K562 (cell line): ENCODE measurements around the gene CPT1C. TPM values are rescaled to one million over a fixed set of nuclear protein-coding genes. Genes with fewer than 3 reads are reported as not detected.

ENCODE experiments used
- ATAC-seq: fragments of 200-7000 bp; cut with Tn5 transposase; 3 replicates; pipeline ENCODE4 v1.9.1; 2020; ENCODE audit warnings: moderate library complexity
- BruUV-seq: library from RNA; stranded (reverse); fragments of 400-500 nt; replicated peaks from 2 replicates; lab custom pipeline; 2021; lab: Mats Ljungman, UMichigan
- CTCF ChIA-PET: fragments of 300-600 bp; formaldehyde crosslinking; extraction: SDS; loops from one replicate; lab custom pipeline; 2021; ENCODE audit warnings: low intra/inter-chr PET ratio; lab: Yijun Ruan, JAX
- POLR2A ChIA-PET: fragments of 300-600, 350-650 bp; sonication (Branson Sonifier 250); formaldehyde crosslinking; extraction: SDS; loops from one replicate; lab custom pipeline; 2021; ENCODE audit warnings: antibody characterized with exemption, inconsistent platforms; lab: Yijun Ruan, JAX
- DNase-seq, 4 experiments: peaks; one replicate each; pipeline versions ENCODE4 v3.0.0 to v3.0.0-alpha.2; 2011 to 2018; ENCODE audit warnings: low spot score in 3 of 4, mixed read lengths in 3 of 4; ENCODE audit errors: extremely low read depth in 1 of 4
- FAIRE-seq: peaks from 2 replicates; lab custom pipeline; 2011; peaks lifted over from hg19 to GRCh38; lab: Jason Lieb, UNC
- H2AFZ ChIP-seq: 2 replicates; pipeline ENCODE4 v1.6.0; 2011; ENCODE audit warnings: low read depth, low read length, control low read depth, inconsistent platforms
- H3K27ac ChIP-seq: fragments of 200-600 bp; 3 replicates; pipeline ENCODE4 v1.8.0; 2011; ENCODE audit warnings: low read depth, mild to moderate bottlenecking, control low read depth, inconsistent platforms, low read length, moderate library complexity, mixed read lengths; ENCODE audit errors: extremely low read depth
- H3K27me3 ChIP-seq, 2 experiments: fragments of 300-600 bp in 1 of 2; 2 replicates in 1 of 2; 3 replicates in 1 of 2; pipeline versions ENCODE4 v1.6.0 to v1.8.0; 2011; ENCODE audit warnings: inconsistent platforms in 2 of 2, low read length in 2 of 2, mild to moderate bottlenecking in 1 of 2, mixed read lengths in 1 of 2, moderate library complexity in 1 of 2; ENCODE audit not compliant: control insufficient read depth in 2 of 2, insufficient read depth in 2 of 2
- H3K36me3 ChIP-seq: fragments of 300-600 bp; 3 replicates; pipeline ENCODE4 v1.8.0; 2011; ENCODE audit warnings: mild to moderate bottlenecking, low read length, inconsistent platforms; ENCODE audit not compliant: control insufficient read depth, insufficient read depth
- H3K4me1 ChIP-seq, 2 experiments: fragments of 200-600 bp in 1 of 2; replicated peaks in 1 of 2; 2 replicates in 1 of 2; 3 replicates in 1 of 2; pipeline versions ENCODE4 v1.5.1 to v1.8.0; 2011; ENCODE audit warnings: inconsistent platforms in 2 of 2, low read length in 2 of 2, mild to moderate bottlenecking in 1 of 2, mixed read lengths in 1 of 2, moderate library complexity in 1 of 2; ENCODE audit not compliant: control insufficient read depth in 2 of 2, insufficient read depth in 2 of 2
- H3K4me2 ChIP-seq: 2 replicates; pipeline ENCODE4 v1.6.1; 2011; ENCODE audit warnings: low read length, control low read depth, inconsistent platforms, mixed read lengths; ENCODE audit not compliant: insufficient read depth
- H3K4me3 ChIP-seq: fragments of 200-600 bp; sonication (generic), shearing (Covaris generic); 2 replicates; pipeline ENCODE4 v1.5.1; 2016; ENCODE audit warnings: control low read depth, inconsistent platforms
- H3K79me2 ChIP-seq: fragments of 200-600 bp; 3 replicates; pipeline ENCODE4 v1.8.0; 2011; ENCODE audit warnings: low read length, inconsistent platforms; ENCODE audit not compliant: control insufficient read depth, insufficient read depth
- H3K9ac ChIP-seq, 2 experiments: 2 replicates each; pipeline versions ENCODE4 v1.6.0 to v1.6.1; 2011; ENCODE audit warnings: low read depth in 2 of 2, low read length in 2 of 2, control low read depth in 1 of 2, inconsistent platforms in 1 of 2, mild to moderate bottlenecking in 1 of 2, mixed read lengths in 1 of 2; ENCODE audit not compliant: insufficient read depth in 1 of 2
- H3K9me1 ChIP-seq: one replicate; pipeline ENCODE4 v1.6.0; 2011; ENCODE audit warnings: inconsistent platforms, mild to moderate bottlenecking, low read length, moderate library complexity; ENCODE audit not compliant: control insufficient read depth, insufficient read depth
- H3K9me3 ChIP-seq: replicated peaks from 2 replicates; pipeline ENCODE4 v1.5.1; 2011; ENCODE audit warnings: low read depth, low read length, inconsistent platforms; ENCODE audit not compliant: control insufficient read depth, insufficient read depth
- H4K20me1 ChIP-seq: replicated peaks from 2 replicates; pipeline ENCODE4 v1.6.1; 2011; ENCODE audit warnings: low read length, inconsistent platforms, mixed read lengths; ENCODE audit not compliant: control insufficient read depth, insufficient read depth
- E2F4 ChIP-seq: sonication (generic); formaldehyde crosslinking; IDR thresholded peaks from 2 replicates; pipeline ENCODE4 v1.8.0; 2022; ENCODE audit warnings: mild to moderate bottlenecking, low read depth, missing genetic modification reagents
- HLTF ChIP-seq: fragments of 450-650 bp; IDR thresholded peaks from 2 replicates; pipeline ENCODE4 v1.6.1; 2016
- MCM2 ChIP-seq: fragments of 450-650 bp; IDR thresholded peaks from 2 replicates; pipeline ENCODE4 v1.6.1; 2017; ENCODE audit warnings: low read depth, mild to moderate bottlenecking
- MITF ChIP-seq: IDR thresholded peaks from 2 replicates; pipeline ENCODE4 v1.6.1; 2014; ENCODE audit warnings: antibody characterized with exemption
- PCBP2 ChIP-seq: fragments of 200-400 bp; formaldehyde crosslinking; IDR thresholded peaks from 2 replicates; pipeline ENCODE4 v1.6.1; 2018; ENCODE audit warnings: low read length, low read depth, mild to moderate bottlenecking, moderate library complexity; ENCODE audit not compliant: poor library complexity, severe bottlenecking
- POLR2G ChIP-seq: fragments of 200-400 bp; formaldehyde crosslinking; IDR thresholded peaks from 2 replicates; pipeline ENCODE4 v1.6.1; 2017; ENCODE audit warnings: low read depth, mild to moderate bottlenecking, antibody characterized with exemption, low read length, moderate library complexity
- RBM22 ChIP-seq: fragments of 200-400 bp; formaldehyde crosslinking; IDR thresholded peaks from 2 replicates; pipeline ENCODE4 v1.6.1; 2018; ENCODE audit warnings: low read length, low read depth; ENCODE audit not compliant: poor library complexity, severe bottlenecking
- REST ChIP-seq, 2 experiments: fragments of 450-650 bp; formaldehyde crosslinking in 1 of 2; IDR thresholded peaks; 2 replicates each; pipeline versions ENCODE4 v1.4.0 to v1.6.1; 2014 to 2020; ENCODE audit warnings: mild to moderate bottlenecking in 2 of 2, borderline replicate concordance in 1 of 2, low read depth in 1 of 2
- SMAD1 ChIP-seq: fragments of 150-350 bp; IDR thresholded peaks from 2 replicates; pipeline ENCODE4 v1.6.1; 2014; ENCODE audit warnings: low read length, low read depth; ENCODE audit not compliant: partially characterized antibody
- SMARCA4 ChIP-seq: fragments of 450-650 bp; IDR thresholded peaks from 2 replicates; pipeline ENCODE4 v1.6.1; 2016
- SMARCA5 ChIP-seq: fragments of 450-650 bp; IDR thresholded peaks from 2 replicates; pipeline ENCODE4 v1.6.1; 2016
- TAL1 ChIP-seq: fragments of 450-650 bp; IDR thresholded peaks from 2 replicates; pipeline ENCODE4 v1.6.1; 2016; ENCODE audit warnings: mild to moderate bottlenecking
- ZNF143 ChIP-seq: sonication (generic); formaldehyde crosslinking; IDR thresholded peaks from 2 replicates; pipeline ENCODE4 v1.9.0; 2022; ENCODE audit warnings: mild to moderate bottlenecking, missing genetic modification reagents
- WGBS: fragments of 100-300 bp; shearing (Covaris generic); methylation state at CpG from one replicate; pipeline ENCODE4 v1.1.6; 2016; ENCODE audit warnings: low coverage, mixed read lengths; ENCODE audit not compliant: insufficient coverage; ENCODE audit errors: missing lambda C conversion rate; 5-methylcytosine and 5-hydroxymethylcytosine counted together
- in situ Hi-C: fragments of 300-500 bp; cut with MboI; formaldehyde crosslinking; loops from 4 replicates; pipeline ENCODE4 v1.15.0; 2018; ENCODE audit warnings: inconsistent platforms, mixed read lengths
- intact Hi-C: fragments of 100-400 bp; cut with micrococcal nuclease; formaldehyde crosslinking; loops from 2 replicates; pipeline ENCODE4 v1.14.2; 2022
- polyA plus RNA-seq, 8 experiments: library from polyadenylated mRNA; depleted of rRNA in 4 of 8; stranded (reverse) in 5 of 8; unstranded in 3 of 8; fragments of >200 nt; fragmentation: Nextera tagmentation in 2 of 8; fragmentation: Illumina TruSeq in 1 of 8; extraction: Ambion mirVana in 2 of 8; extraction: Trizol in 1 of 8; gene quantifications; 2 replicates each; pipeline versions ENCODE4 v1.2.1 to v1.2.3, GENCODE V29; 2011 to 2014; ENCODE audit warnings: inconsistent platforms in 1 of 8, missing spikeins in 1 of 8
- total RNA-seq, 7 experiments: library from RNA; depleted of rRNA in 6 of 7; stranded (reverse); fragments of >200 nt in 6 of 7; fragmentation: Illumina TruSeq in 2 of 7; extraction: Trizol in 2 of 7; gene quantifications; 2 replicates each; pipeline versions ENCODE4 v1.2.1 to v1.2.3, GENCODE V29; 2011 to 2021; ENCODE audit warnings: low replicate concordance in 1 of 7

CPT1C gene
- total and polyA plus RNA-seq, 9 of the 15 experiments (the other 6 are each of a cell fraction or from before 2014, with no cell fraction given), result 1.9 to 12.3 (median 3.0) TPM

DNA sequence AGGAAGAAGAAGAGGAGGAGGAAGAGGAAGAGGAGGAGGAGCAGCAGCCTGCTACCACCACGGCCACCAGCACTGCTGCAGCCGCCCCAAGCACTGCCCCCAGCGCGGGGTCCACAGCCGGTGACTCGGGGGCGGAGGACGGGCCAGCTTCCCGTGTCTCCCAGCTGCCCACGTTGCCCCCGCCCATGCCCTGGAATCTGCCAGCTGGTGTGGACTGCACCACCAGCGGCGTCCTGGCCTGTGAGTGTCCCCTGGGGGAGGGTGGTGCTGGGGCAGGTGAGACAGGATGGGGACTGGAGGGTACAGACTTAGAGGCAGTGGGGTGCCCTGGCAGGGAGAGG lies 37.5 kb upstream of the CPT1C start:
- 100% methylated on average over 2 of the region's 13 CpGs for WGBS
- in situ Hi-C loops (no loop called here), intact Hi-C loops (no loop called here)
- peaks cover 85% of the 10 kb centered on the region; the same call in 2 of the 3 replicates for H3K36me3 ChIP-seq
- H3K4me1 ChIP-seq, result peaks cover 0 to 15% of the 10 kb centered on the region in 2 experiments; a peak in 2 of 5 replicates
- no peak overlapping the region for H3K4me3 ChIP-seq
- H3K79me2 ChIP-seq, result no peaks in the 10 kb centered on the region
- ChIA-PET POLR2A (interaction anchor here (4.3 to 4.8 kb wide), 2 partner anchors 11 to 13 kb away, joined by 27 to 28 read pairs; partner anchors contain the start of genes BCL2L12, IRF3 and SCAF1), CTCF (no interaction called here)
- H3K9ac ChIP-seq, result no peak overlapping the region
- FAIRE-seq (no peak), ATAC-seq (no peak), DNase-seq (no peak)
- no TSS peak for BruUV-seq
- H3K4me2 ChIP-seq, result no peak overlapping the region
- no peaks in the 10 kb centered on the region; the same call in 1 of the 2 replicates for H3K9me3 ChIP-seq
- no peak overlapping the region for H3K27ac ChIP-seq
- H3K9me1 ChIP-seq, result no peaks in the 10 kb centered on the region
- no peak overlapping the region for H2AFZ ChIP-seq
- 0 out of 2 replicates have a peak, but pooled peaks cover 4% of the 10 kb centered on the region for H4K20me1 ChIP-seq
- H3K27me3 ChIP-seq, result no peaks in the 10 kb centered on the region
- TF ChIP-seq RBM22 (peak; percentile 66), E2F4 (CRISPR knock-in tag) (no peak), SMAD1 (no peak), ZNF143 (no peak), POLR2G (peak; percentile 59), HLTF (no peak), PCBP2 (no peak), MITF (no peak), SMARCA5 (no peak), TAL1 (no peak), SMARCA4 (no peak), REST (IDR thresholded peaks at IDR 0.05; ENCODE audit: borderline replicate concordance) (no peak), REST (CRISPR knock-in tag; IDR thresholded peaks at IDR 0.05; ENCODE audit: low read depth) (no peak), MCM2 (no peak)
